ENCODE results near the gene CPT1C.

DNA sequence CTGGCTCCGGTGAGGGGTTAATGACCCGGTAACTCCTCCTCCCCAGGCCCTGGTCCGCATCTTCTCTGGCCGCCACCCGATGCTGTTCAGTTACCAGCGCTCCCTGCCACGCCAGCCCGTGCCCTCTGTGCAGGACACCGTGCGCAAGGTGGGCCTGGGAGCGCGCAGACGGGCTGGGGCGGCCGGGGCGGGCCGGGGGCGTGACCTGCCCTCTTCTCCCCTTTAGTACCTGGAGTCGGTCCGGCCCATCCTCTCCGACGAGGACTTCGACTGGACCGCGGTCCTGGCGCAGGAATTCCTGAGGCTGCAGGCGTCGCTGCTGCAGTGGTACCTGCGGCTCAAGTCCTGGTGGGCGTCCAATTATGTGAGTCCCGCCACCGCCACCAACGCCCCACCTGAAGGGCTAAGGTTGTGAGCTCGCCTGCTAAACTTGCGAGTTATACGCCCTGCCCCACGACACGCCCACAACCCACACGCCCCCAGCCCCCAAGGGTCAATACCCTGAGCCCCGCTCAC, 10.4 kb downstream of the CPT1C start:
- TF ChIP-seq POLR2AphosphoS5 (IDR thresholded peaks at IDR 0.05; ENCODE audit: low read depth, low read length): no peak
- TF ChIP-seq, protein P1, sequence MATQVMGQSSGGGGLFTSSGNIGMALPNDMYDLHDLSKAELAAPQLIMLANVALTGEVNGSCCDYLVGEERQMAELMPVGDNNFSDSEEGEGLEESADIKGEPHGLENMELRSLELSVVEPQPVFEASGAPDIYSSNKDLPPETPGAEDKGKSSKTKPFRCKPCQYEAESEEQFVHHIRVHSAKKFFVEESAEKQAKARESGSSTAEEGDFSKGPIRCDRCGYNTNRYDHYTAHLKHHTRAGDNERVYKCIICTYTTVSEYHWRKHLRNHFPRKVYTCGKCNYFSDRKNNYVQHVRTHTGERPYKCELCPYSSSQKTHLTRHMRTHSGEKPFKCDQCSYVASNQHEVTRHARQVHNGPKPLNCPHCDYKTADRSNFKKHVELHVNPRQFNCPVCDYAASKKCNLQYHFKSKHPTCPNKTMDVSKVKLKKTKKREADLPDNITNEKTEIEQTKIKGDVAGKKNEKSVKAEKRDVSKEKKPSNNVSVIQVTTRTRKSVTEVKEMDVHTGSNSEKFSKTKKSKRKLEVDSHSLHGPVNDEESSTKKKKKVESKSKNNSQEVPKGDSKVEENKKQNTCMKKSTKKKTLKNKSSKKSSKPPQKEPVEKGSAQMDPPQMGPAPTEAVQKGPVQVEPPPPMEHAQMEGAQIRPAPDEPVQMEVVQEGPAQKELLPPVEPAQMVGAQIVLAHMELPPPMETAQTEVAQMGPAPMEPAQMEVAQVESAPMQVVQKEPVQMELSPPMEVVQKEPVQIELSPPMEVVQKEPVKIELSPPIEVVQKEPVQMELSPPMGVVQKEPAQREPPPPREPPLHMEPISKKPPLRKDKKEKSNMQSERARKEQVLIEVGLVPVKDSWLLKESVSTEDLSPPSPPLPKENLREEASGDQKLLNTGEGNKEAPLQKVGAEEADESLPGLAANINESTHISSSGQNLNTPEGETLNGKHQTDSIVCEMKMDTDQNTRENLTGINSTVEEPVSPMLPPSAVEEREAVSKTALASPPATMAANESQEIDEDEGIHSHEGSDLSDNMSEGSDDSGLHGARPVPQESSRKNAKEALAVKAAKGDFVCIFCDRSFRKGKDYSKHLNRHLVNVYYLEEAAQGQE (IDR thresholded peaks at IDR 0.05; ENCODE audit: insufficient read depth in 1 of 2, low read depth in 2 of 2, low read length in 2 of 2): no peak
- TF ChIP-seq TAF1 (IDR thresholded peaks at IDR 0.05; ENCODE audit: borderline replicate concordance, insufficient read depth, low read length): no peak
